ENCODE measurements around the gene HDGFL2.

Gene HDGFL2

GRCh38 chr19:4437103-4437502 lies 35.0 kb upstream of the HDGFL2 start:
- H3K4me3 ChIP-seq (ENCODE audit: control insufficient read depth, low read depth, low read length), result no peak overlapping the region
- TF ChIP-seq, protein P1, sequence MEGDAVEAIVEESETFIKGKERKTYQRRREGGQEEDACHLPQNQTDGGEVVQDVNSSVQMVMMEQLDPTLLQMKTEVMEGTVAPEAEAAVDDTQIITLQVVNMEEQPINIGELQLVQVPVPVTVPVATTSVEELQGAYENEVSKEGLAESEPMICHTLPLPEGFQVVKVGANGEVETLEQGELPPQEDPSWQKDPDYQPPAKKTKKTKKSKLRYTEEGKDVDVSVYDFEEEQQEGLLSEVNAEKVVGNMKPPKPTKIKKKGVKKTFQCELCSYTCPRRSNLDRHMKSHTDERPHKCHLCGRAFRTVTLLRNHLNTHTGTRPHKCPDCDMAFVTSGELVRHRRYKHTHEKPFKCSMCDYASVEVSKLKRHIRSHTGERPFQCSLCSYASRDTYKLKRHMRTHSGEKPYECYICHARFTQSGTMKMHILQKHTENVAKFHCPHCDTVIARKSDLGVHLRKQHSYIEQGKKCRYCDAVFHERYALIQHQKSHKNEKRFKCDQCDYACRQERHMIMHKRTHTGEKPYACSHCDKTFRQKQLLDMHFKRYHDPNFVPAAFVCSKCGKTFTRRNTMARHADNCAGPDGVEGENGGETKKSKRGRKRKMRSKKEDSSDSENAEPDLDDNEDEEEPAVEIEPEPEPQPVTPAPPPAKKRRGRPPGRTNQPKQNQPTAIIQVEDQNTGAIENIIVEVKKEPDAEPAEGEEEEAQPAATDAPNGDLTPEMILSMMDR (IDR thresholded peaks at IDR 0.05; ENCODE audit: control insufficient read depth, insufficient read depth, low read depth, low read length, missing control alignments), result no peak
- DNase-seq (ENCODE audit: low read depth), result no peak

DNA sequence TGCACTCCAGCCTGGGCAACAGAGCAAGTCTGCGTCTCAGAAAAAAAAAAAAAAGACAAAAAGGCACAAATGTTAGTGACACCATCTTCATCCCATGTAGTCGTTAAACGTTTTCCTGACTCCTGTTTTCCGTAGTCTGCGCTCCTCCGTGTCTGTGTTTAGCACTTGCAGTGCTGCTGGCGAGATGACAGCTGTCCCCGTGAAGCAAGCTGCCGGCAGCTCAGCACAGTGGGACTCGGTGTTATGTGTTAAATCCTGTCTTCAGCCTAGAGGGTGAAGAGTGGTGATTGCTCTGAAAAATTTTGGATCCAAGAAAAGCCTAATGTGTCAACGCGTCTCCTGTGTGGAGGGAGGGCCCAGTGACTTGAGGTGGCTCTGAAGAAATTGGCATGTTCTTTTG lies 32.9 kb upstream of the HDGFL2 start:
- DNase-seq (ENCODE audit: low read depth), result no peak
- H3K4me3 ChIP-seq (ENCODE audit: control insufficient read depth, low read depth, low read length), result no peak overlapping the region
- TF ChIP-seq, protein P1 (IDR thresholded peaks at IDR 0.05; ENCODE audit: control insufficient read depth, insufficient read depth, low read depth, low read length, missing control alignments), result no peak

DNA sequence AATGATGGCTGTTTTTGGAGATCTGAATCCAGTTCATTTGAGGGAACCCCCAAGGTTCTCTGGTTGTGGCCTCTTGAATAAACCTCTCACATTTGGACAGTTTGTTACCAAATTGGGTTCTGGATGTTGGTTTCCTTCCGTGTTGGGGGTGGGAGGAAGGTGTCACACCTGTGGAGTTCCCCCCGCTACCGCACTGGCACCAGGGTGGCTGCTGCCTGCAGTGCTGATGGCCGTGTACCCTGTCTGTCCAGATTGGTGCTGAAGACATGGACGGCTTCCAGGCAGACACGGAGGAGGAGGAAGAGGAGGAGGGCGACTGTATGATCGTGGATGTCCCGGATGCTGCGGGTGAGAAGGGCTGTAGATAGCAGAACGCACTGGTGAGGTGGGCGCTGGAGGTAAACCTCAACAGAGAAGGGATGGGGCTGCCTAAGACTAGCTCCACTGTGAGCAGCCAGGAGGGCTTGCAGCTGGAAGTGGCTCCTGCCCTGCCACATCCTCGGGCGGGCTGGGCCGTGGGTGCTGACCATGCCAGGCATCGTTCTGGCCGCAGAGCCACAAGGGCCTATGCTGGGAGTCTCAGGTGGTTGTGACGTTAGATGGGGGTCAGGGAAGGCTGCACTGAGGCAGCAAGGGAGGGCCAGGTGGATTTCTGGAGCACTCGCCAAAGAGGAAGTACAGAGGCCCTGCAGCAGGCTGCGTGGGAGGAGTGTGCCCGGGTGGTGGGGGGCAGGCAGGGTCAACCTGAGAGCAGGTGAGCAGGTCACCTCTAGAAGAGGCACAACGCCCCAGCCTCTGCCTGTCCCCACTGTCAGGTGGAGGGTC lies 29.9 kb upstream of the HDGFL2 start:
- TF ChIP-seq, protein P1 (IDR thresholded peaks at IDR 0.05; ENCODE audit: control insufficient read depth, insufficient read depth, low read depth, low read length, missing control alignments), result no peak
- DNase-seq (ENCODE audit: low read depth), result no peak
- no peak overlapping the region for H3K4me3 ChIP-seq (ENCODE audit: control insufficient read depth, low read depth, low read length)

- DNase-seq (ENCODE audit: low read depth), result no peak
- TF ChIP-seq, protein P1 (IDR thresholded peaks at IDR 0.05; ENCODE audit: control insufficient read depth, insufficient read depth, low read depth, low read length, missing control alignments), result no peak
- H3K4me3 ChIP-seq (ENCODE audit: control insufficient read depth, low read depth, low read length), result no peak overlapping the region
Measured at GRCh38 chr19:4442819-4443146, 29.3 kb upstream of the HDGFL2 start.

DNA sequence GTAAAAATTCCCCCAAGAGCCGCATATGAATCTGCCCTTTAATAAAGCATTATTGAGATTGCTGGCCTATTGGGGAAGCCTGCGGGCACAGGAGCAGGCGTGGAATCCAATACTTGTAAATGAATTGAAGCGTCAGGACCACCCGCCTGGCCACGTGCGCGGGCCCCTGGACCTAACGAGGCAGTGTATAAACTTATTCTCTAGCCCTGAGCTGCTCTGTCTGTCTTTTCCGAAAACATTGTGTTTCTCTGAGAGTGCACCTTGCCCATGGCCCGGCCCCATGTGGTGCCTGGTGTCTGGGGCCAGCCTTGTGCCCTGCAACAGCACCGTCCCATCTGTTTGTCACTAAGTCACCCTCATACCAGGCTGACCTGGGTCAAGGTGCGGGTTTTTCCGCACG lies 28.9 kb upstream of the HDGFL2 start:
- no peak overlapping the region for H3K4me3 ChIP-seq (ENCODE audit: control insufficient read depth, low read depth, low read length)
- TF ChIP-seq, protein P1 (IDR thresholded peaks at IDR 0.05; ENCODE audit: control insufficient read depth, insufficient read depth, low read depth, low read length, missing control alignments), result no peak
- no peak for DNase-seq (ENCODE audit: low read depth)

DNA sequence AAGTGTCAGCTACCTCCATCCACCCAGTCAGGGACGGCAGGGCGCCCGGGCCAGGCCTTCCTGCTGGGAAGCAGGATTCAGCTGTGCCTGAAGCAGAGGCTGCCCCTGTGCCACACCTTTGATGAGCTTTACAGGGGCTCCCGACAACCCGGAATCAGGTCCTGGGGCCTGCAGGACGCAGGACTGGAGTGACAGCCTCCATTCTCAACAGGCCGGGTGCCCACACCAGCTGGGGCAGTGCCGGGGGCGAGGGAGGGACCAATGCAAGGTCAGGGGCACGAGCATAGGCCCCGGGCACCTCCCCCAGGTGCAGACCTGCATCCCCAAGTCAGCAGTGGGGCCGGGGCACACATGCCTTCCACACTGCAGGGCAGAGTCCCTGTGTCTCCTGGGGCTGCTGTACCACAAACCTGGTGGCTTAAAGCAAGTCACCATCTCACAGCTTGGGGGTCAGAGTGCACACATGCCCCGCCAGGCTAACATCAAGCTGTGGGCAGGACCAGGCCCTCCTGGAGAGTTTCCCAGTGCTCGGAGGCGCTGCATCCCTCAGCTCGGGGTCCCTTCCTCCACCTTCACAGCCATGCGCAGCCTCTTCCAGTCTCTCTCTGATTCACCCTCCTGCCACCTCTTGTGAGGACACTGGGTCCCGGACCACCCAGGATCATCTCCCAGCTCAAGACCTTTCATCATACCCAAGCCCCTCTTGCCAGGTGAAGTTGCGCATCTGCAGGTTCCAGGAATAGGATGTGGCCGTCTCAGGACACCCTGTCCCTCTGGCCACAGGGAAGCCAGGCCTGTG lies 27.9 kb upstream of the HDGFL2 start:
- TF ChIP-seq, protein P1 (IDR thresholded peaks at IDR 0.05; ENCODE audit: control insufficient read depth, insufficient read depth, low read depth, low read length, missing control alignments), result no peak
- DNase-seq (ENCODE audit: low read depth), result no peak

More for the DNA sequence above, 27.9 kb upstream of the HDGFL2 start:
- no peak overlapping the region for H3K4me3 ChIP-seq (ENCODE audit: control insufficient read depth, low read depth, low read length)
